ENCODE results near the gene ACOT13. TPM values are rescaled to one million over a fixed set of nuclear protein-coding genes. Genes with fewer than 3 reads are reported as not detected.

ACOT13 gene
- total and polyA plus RNA-seq, 2 donors (not counting 1 experiment from before 2014, with no cell fraction given) = 3.6 to 6.6 TPM

- CTCF ChIA-PET = interaction anchor here (1.4 kb wide), 1 partner anchor 13 kb away, joined by 5 read pairs; no protein-coding TSS in a partner anchor
- Mint-ChIP-seq H3K4me1 (peaks cover 15% of the 10 kb centered on the region), H3K27me3 (peaks cover 3% of the 10 kb centered on the region), H3K27ac (no peak overlapping the region), H3K9me3 (ENCODE audit: insufficient read depth) (no peaks in the 10 kb centered on the region), H3K4me3 (no peak overlapping the region)
- Histone ChIP-seq H3K4me3 (ENCODE audit: control extremely low read depth in 1 of 5, extremely low read depth in 1 of 5, insufficient read depth in 1 of 5, low read depth in 2 of 5, low read length in 4 of 5) (no peak overlapping the region), H3K4me1 (ENCODE audit: control insufficient read depth in 2 of 2, insufficient read depth in 2 of 2, low read length in 2 of 2) (peaks cover 9% of the 10 kb centered on the region in 2 donors), H3K27ac (ENCODE audit: low read length in 2 of 2) (no peak overlapping the region), H3K4me2 (replicated peaks; ENCODE audit: low read depth, low read length, poor library complexity, severe bottlenecking) (no peak overlapping the region), H3K9me3 (ENCODE audit: control extremely low read depth in 1 of 3, control insufficient read depth in 2 of 3, insufficient read depth in 1 of 3, low read length in 2 of 3) (no peaks in the 10 kb centered on the region), H3K9ac (ENCODE audit: low read length) (no peak overlapping the region), H2AFZ (ENCODE audit: insufficient read depth, low read depth, low read length, poor library complexity, severe bottlenecking) (no peak overlapping the region), H4K20me1 (ENCODE audit: control insufficient read depth, insufficient read depth, low read length, poor library complexity, severe bottlenecking) (no peaks in the 10 kb centered on the region), H3K79me2 (ENCODE audit: control insufficient read depth, insufficient read depth, low read length) (no peaks in the 10 kb centered on the region), H3K27me3 (replicated peaks in 1 of 4; ENCODE audit: control extremely low read depth in 1 of 4, control insufficient read depth in 3 of 4, insufficient read depth in 4 of 4, low read length in 3 of 4) (no peaks in the 10 kb centered on the region), H3K36me3 (replicated peaks in 1 of 2; ENCODE audit: control extremely low read depth in 1 of 2, control insufficient read depth in 1 of 2, extremely low read depth in 1 of 2, insufficient read depth in 2 of 2, low read length in 1 of 2) (no peaks in the 10 kb centered on the region)
- TF ChIP-seq, protein P1, sequence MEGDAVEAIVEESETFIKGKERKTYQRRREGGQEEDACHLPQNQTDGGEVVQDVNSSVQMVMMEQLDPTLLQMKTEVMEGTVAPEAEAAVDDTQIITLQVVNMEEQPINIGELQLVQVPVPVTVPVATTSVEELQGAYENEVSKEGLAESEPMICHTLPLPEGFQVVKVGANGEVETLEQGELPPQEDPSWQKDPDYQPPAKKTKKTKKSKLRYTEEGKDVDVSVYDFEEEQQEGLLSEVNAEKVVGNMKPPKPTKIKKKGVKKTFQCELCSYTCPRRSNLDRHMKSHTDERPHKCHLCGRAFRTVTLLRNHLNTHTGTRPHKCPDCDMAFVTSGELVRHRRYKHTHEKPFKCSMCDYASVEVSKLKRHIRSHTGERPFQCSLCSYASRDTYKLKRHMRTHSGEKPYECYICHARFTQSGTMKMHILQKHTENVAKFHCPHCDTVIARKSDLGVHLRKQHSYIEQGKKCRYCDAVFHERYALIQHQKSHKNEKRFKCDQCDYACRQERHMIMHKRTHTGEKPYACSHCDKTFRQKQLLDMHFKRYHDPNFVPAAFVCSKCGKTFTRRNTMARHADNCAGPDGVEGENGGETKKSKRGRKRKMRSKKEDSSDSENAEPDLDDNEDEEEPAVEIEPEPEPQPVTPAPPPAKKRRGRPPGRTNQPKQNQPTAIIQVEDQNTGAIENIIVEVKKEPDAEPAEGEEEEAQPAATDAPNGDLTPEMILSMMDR (IDR thresholded peaks at IDR 0.05) = no peak
- TF ChIP-seq EZH2 (IDR thresholded peaks at IDR 0.05; ENCODE audit: borderline replicate concordance, insufficient read depth, low read depth, low read length, poor library complexity, severe bottlenecking) = no peak
- 96% methylated on average over 3 of the region's 3 CpGs for WGBS (ENCODE audit: insufficient coverage)
- ATAC-seq (ENCODE audit: low read depth) (no peak), DNase-seq (no peak)
- intact Hi-C loops (cut with micrococcal nuclease) = no loop called here
- POLR2A ChIA-PET = no interaction called here
Measured at GRCh38 chr6:24738741-24739140, 71.9 kb downstream of the ACOT13 start.

DNA sequence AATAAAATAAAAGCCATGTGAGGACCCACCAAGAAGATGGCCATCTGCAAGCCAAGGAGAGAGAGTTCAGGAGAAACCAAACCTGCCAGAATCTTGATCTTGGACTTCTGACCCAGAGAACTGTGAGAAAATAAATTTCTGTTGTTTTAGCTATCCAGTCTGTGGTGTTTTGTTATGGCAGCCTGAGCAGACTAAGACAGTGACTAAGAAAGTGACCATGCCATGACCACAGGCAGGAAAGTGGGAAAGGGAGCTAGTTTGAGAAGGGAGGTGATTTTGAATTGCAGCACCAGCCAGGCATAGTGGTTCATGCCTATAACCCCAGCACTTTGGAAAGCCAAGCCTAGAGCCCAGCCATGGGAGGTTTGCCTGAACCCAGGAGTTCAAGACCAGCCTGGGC is 74.0 kb downstream of the ACOT13 start:
- H3K9me3 Mint-ChIP-seq (ENCODE audit: insufficient read depth) = no peaks in the 10 kb centered on the region
- H3K4me3 Mint-ChIP-seq = no peak overlapping the region
- TF ChIP-seq, protein P1 (IDR thresholded peaks at IDR 0.05) = no peak
- TF ChIP-seq EZH2 (IDR thresholded peaks at IDR 0.05; ENCODE audit: borderline replicate concordance, insufficient read depth, low read depth, low read length, poor library complexity, severe bottlenecking) = no peak
- no peaks in the 10 kb centered on the region for H3K9me3 ChIP-seq (ENCODE audit: control extremely low read depth in 1 of 3, control insufficient read depth in 2 of 3, insufficient read depth in 1 of 3, low read length in 2 of 3)
- no peaks in the 10 kb centered on the region for H3K27me3 ChIP-seq (replicated peaks in 1 of 4; ENCODE audit: control extremely low read depth in 1 of 4, control insufficient read depth in 3 of 4, insufficient read depth in 4 of 4, low read length in 3 of 4)
- H3K27ac Mint-ChIP-seq = no peak overlapping the region
- H3K79me2 ChIP-seq (ENCODE audit: control insufficient read depth, insufficient read depth, low read length) = no peaks in the 10 kb centered on the region
- no peak overlapping the region for H3K4me3 ChIP-seq (ENCODE audit: control extremely low read depth in 1 of 5, extremely low read depth in 1 of 5, insufficient read depth in 1 of 5, low read depth in 2 of 5, low read length in 4 of 5)
- no peak for ATAC-seq (ENCODE audit: low read depth)
- H3K36me3 ChIP-seq (replicated peaks in 1 of 2; ENCODE audit: control extremely low read depth in 1 of 2, control insufficient read depth in 1 of 2, extremely low read depth in 1 of 2, insufficient read depth in 2 of 2, low read length in 1 of 2) = no peaks in the 10 kb centered on the region
- no peak overlapping the region for H2AFZ ChIP-seq (ENCODE audit: insufficient read depth, low read depth, low read length, poor library complexity, severe bottlenecking)
- POLR2A ChIA-PET = interaction anchor here (0.9 kb wide), 1 partner anchor 215 kb away, joined by 3 read pairs; no protein-coding TSS in a partner anchor
- CTCF ChIA-PET = no interaction called here
- peaks cover 3% of the 10 kb centered on the region for H3K27me3 Mint-ChIP-seq
- H3K4me1 ChIP-seq (ENCODE audit: control insufficient read depth in 2 of 2, insufficient read depth in 2 of 2, low read length in 2 of 2) = peaks cover 23 to 24% of the 10 kb centered on the region in 2 donors
- no peak overlapping the region for H3K4me2 ChIP-seq (replicated peaks; ENCODE audit: low read depth, low read length, poor library complexity, severe bottlenecking)
- H3K4me1 Mint-ChIP-seq = peaks cover 29% of the 10 kb centered on the region
- no peak for DNase-seq
- intact Hi-C loops (cut with micrococcal nuclease) = no loop called here
- H4K20me1 ChIP-seq (ENCODE audit: control insufficient read depth, insufficient read depth, low read length, poor library complexity, severe bottlenecking) = no peaks in the 10 kb centered on the region
- no peak overlapping the region for H3K27ac ChIP-seq (ENCODE audit: low read length in 2 of 2)
- H3K9ac ChIP-seq (ENCODE audit: low read length) = no peak overlapping the region
